Dermis microvascular lymphatic vessel endothelial cell (primary cell): ENCODE measurements around the gene MGAT4B. TPM values are rescaled to one million over a fixed set of nuclear protein-coding genes. Genes with fewer than 3 reads are reported as not detected.
"Not testable (repeated sequence)": the region's sequence is repeated elsewhere in the genome, so short reads cannot be mapped to it uniquely, and the experiment has no call there.

Experiments
- DNase-seq, 2 donors: peaks; one replicate each; pipeline versions ENCODE4 v3.0.0 to v3.0.0-alpha.2; 2010; ENCODE audit warnings: low read depth in 2 of 2
- total RNA-seq: library from RNA; depleted of rRNA; stranded (reverse); fragments of >200 nt; gene quantifications from 2 replicates; pipeline ENCODE4 v1.2.1, GENCODE V29; 2014

MGAT4B gene
- total RNA-seq, 1 donor from 2014 or later, result 110 TPM

GRCh38 chr5:179795863-179796833 lies 10.5 kb downstream of the MGAT4B start:
- DNase-seq, result peak in 1 of 2 donors; percentile 86

GRCh38 chr5:179795049-179795862 lies 11.4 kb downstream of the MGAT4B start:
- no peak for DNase-seq

- no peak for DNase-seq
Measured at GRCh38 chr5:179794575-179794974, 12.1 kb downstream of the MGAT4B start.

GRCh38 chr5:179794171-179794570 lies 12.5 kb downstream of the MGAT4B start:
- no peak for DNase-seq

- DNase-seq, result peak in 1 of 2 donors; percentile 54
Measured at GRCh38 chr5:179793468-179794139, 13.1 kb downstream of the MGAT4B start, which contains the start of gene LTC4S. Gene LTC4S (plus strand): TSS chr5:179793986. CDS start chr5:179794081, 95 bp downstream.

GRCh38 chr5:179792612-179793467 lies 13.8 kb downstream of the MGAT4B start:
- DNase-seq, result no peak

GRCh38 chr5:179791881-179792611 lies 14.6 kb downstream of the MGAT4B start:
- DNase-seq, result no peak

GRCh38 chr5:179789278-179789677 lies 17.4 kb downstream of the MGAT4B start:
- DNase-seq, result not testable (repeated sequence)

GRCh38 chr5:179788193-179788854 lies 18.3 kb downstream of the MGAT4B start:
- DNase-seq, result no peak

GRCh38 chr5:179786861-179787260 lies 19.8 kb downstream of the MGAT4B start:
- DNase-seq, result no peak

- DNase-seq, result no peak
Measured at GRCh38 chr5:179783128-179783527, 23.5 kb downstream of the MGAT4B start.

- DNase-seq, result no peak
Measured at GRCh38 chr5:179781846-179782245, 24.8 kb downstream of the MGAT4B start.

- no peak for DNase-seq
Measured at GRCh38 chr5:179780362-179780761, 26.3 kb downstream of the MGAT4B start.

- DNase-seq, result no peak
Measured at GRCh38 chr5:179779826-179780225, 26.8 kb downstream of the MGAT4B start.

GRCh38 chr5:179778591-179778990 lies 28.1 kb downstream of the MGAT4B start:
- DNase-seq, result no peak

GRCh38 chr5:179777909-179778308 lies 28.8 kb downstream of the MGAT4B start:
- no peak for DNase-seq

GRCh38 chr5:179777456-179777855 lies 29.2 kb downstream of the MGAT4B start:
- DNase-seq, result no peak

GRCh38 chr5:179776411-179776938 lies 30.2 kb downstream of the MGAT4B start:
- no peak for DNase-seq

GRCh38 chr5:179774442-179774841 lies 32.2 kb downstream of the MGAT4B start:
- no peak for DNase-seq
